Progenitor cell of endocrine pancreas (in vitro differentiated cells): ENCODE results near the gene HIGD1C. TPM values are rescaled to one million over a fixed set of nuclear protein-coding genes. Genes with fewer than 3 reads are reported as not detected.

Experiments used
- DNase-seq: peaks from one replicate; pipeline ENCODE4 v3.0.0; 2021; ENCODE audit warnings: low spot score; ENCODE audit not compliant: unreplicated experiment
- H3K27ac Mint-ChIP-seq: 2 replicates; pipeline ENCODE4 v1.8.0; 2021; ENCODE audit warnings: mild to moderate bottlenecking, moderate library complexity, mixed read lengths
- H3K27me3 Mint-ChIP-seq: 2 replicates; pipeline ENCODE4 v1.8.0; 2021; ENCODE audit warnings: mixed read lengths
- H3K36me3 Mint-ChIP-seq: 2 replicates; pipeline ENCODE4 v1.8.0; 2022; ENCODE audit warnings: mixed read lengths; ENCODE audit not compliant: insufficient read depth
- H3K4me1 Mint-ChIP-seq: 2 replicates; pipeline ENCODE4 v1.8.0; 2021; ENCODE audit warnings: low read depth, mixed read lengths
- H3K4me3 Mint-ChIP-seq: 2 replicates; pipeline ENCODE4 v1.8.0; 2021; ENCODE audit warnings: low read depth, mild to moderate bottlenecking, moderate library complexity, mixed read lengths
- H3K9me3 Mint-ChIP-seq: 2 replicates; pipeline ENCODE4 v1.8.0; 2021; ENCODE audit warnings: low read depth, mixed read lengths
- CTCF ChIP-seq: fragments of 200-600 bp; sonication (generic); IDR thresholded peaks from one replicate; pipeline ENCODE4 v1.5.0; 2021; ENCODE audit warnings: antibody characterized with exemption, mild to moderate bottlenecking; ENCODE audit not compliant: unreplicated experiment
- total RNA-seq: library from RNA; stranded (reverse); gene quantifications from 2 replicates; pipeline ENCODE4 v1.2.1, GENCODE V29; 2021

Gene HIGD1C
- total RNA-seq, 1 donor from 2014 or later, result not detected

GRCh38 chr12:51019927-51020326 lies 67.6 kb downstream of the HIGD1C start:
- Mint-ChIP-seq H3K4me3 (no peak overlapping the region), H3K36me3 (no peaks in the 10 kb centered on the region), H3K27ac (peak overlapping the region; percentile 29), H3K9me3 (no peaks in the 10 kb centered on the region), H3K4me1 (peaks cover 30% of the 10 kb centered on the region), H3K27me3 (no peaks in the 10 kb centered on the region)
- TF ChIP-seq CTCF, result no peak
- no peak for DNase-seq

Other genes with a start within 250 kb of the HIGD1C start
- 30.1 and 32.1 TPM in 2 replicates for gene ATF1, start 188.4 kb upstream of the HIGD1C start, total RNA-seq
- gene TMPRSS12, start 109.6 kb upstream of the HIGD1C start, total RNA-seq, result not detected in 2 replicates
- 73.8 and 76.8 TPM in 2 replicates for gene SLC11A2, start 73.8 kb downstream of the HIGD1C start, total RNA-seq
- 58.0 and 66.4 TPM in 2 replicates for gene LETMD1, start 95.8 kb downstream of the HIGD1C start, total RNA-seq
- gene CSRNP2, start 131.1 kb downstream of the HIGD1C start, total RNA-seq, result 66.4 and 67.0 TPM in 2 replicates
- 40.0 and 44.2 TPM in 2 replicates for gene TFCP2, start 220.6 kb downstream of the HIGD1C start, total RNA-seq